GM19395 (cell line): ENCODE results near the gene IL17B.
"Not testable (repeated sequence)": the region's sequence is repeated elsewhere in the genome, so short reads cannot be mapped to it uniquely, and the experiment has no call there.

Experiments used
- ATAC-seq: cut with Tn5 transposase; IDR thresholded peaks from one replicate; pipeline ENCODE4 v1.9.1; 2021; ENCODE audit warnings: mild to moderate bottlenecking, moderate library complexity; ENCODE audit not compliant: unreplicated experiment

IL17B gene

GRCh38 chr5:149403923-149404745, 25.0 kb upstream of the IL17B start:
- no peak for ATAC-seq

GRCh38 chr5:149402291-149402690, 23.2 kb upstream of the IL17B start:
- ATAC-seq, result no peak

- no peak for ATAC-seq
These were observed 22.0 kb upstream of the IL17B start for GRCh38 chr5:149401051-149401450.

- ATAC-seq, result no peak
These were observed 21.2 kb upstream of the IL17B start for GRCh38 chr5:149400304-149400703.

GRCh38 chr5:149399775-149400174, 20.7 kb upstream of the IL17B start:
- no peak for ATAC-seq

GRCh38 chr5:149398747-149399266, 19.7 kb upstream of the IL17B start:
- ATAC-seq, result not testable (repeated sequence)

- no peak for ATAC-seq
These were observed 18.4 kb upstream of the IL17B start for GRCh38 chr5:149397530-149397929.

GRCh38 chr5:149394996-149395395, 15.9 kb upstream of the IL17B start:
- ATAC-seq, result not testable (repeated sequence)

- ATAC-seq, result no peak
These were observed 13.6 kb upstream of the IL17B start for GRCh38 chr5:149392718-149393117.

- no peak for ATAC-seq
These were observed 12.4 kb upstream of the IL17B start for GRCh38 chr5:149391524-149391923.

GRCh38 chr5:149391076-149391475, 12.0 kb upstream of the IL17B start:
- ATAC-seq, result not testable (repeated sequence)

- no peak for ATAC-seq
These were observed 10.7 kb upstream of the IL17B start for GRCh38 chr5:149389552-149390495.

GRCh38 chr5:149388498-149389190, 9.6 kb upstream of the IL17B start:
- ATAC-seq, result no peak

GRCh38 chr5:149387982-149388381, 8.9 kb upstream of the IL17B start:
- no peak for ATAC-seq

GRCh38 chr5:149387081-149387631, 8.1 kb upstream of the IL17B start:
- no peak for ATAC-seq

- no peak for ATAC-seq
These were observed 7.1 kb upstream of the IL17B start for GRCh38 chr5:149386166-149386565.

- ATAC-seq, result no peak
These were observed 4.3 kb upstream of the IL17B start for GRCh38 chr5:149383399-149383798.

GRCh38 chr5:149382517-149383220, 3.6 kb upstream of the IL17B start:
- ATAC-seq, result no peak

- peak; percentile 78 for ATAC-seq
These were observed 2.9 kb upstream of the IL17B start for GRCh38 chr5:149381986-149382338.
